ENCODE measurements around the gene KRT72.
A peak's percentile ranks its signal among the peaks of the same experiment; 100 is the strongest.

Gene KRT72

GRCh38 chr12:52590021-52590420 is 11.2 kb downstream of the KRT72 start:
- no peaks in the 10 kb centered on the region for H3K4me1 ChIP-seq
- no peaks in the 10 kb centered on the region for H3K9me3 ChIP-seq
- peaks cover 0 to 41% of the 10 kb centered on the region in 2 donors for H3K27me3 ChIP-seq
- no peak overlapping the region for H3K4me3 ChIP-seq
- intact Hi-C loops (cut with DNase I; ENCODE audit: low total_unique reads) = loop anchor here (10.0 kb wide), 1 partner anchor 375 kb away; no protein-coding TSS in a partner anchor
- H3K36me3 ChIP-seq = no peaks in the 10 kb centered on the region
- no peak overlapping the region for H3K27ac ChIP-seq
- peak; percentile 2 to 21 for DNase-seq
- TF ChIP-seq, protein P1, sequence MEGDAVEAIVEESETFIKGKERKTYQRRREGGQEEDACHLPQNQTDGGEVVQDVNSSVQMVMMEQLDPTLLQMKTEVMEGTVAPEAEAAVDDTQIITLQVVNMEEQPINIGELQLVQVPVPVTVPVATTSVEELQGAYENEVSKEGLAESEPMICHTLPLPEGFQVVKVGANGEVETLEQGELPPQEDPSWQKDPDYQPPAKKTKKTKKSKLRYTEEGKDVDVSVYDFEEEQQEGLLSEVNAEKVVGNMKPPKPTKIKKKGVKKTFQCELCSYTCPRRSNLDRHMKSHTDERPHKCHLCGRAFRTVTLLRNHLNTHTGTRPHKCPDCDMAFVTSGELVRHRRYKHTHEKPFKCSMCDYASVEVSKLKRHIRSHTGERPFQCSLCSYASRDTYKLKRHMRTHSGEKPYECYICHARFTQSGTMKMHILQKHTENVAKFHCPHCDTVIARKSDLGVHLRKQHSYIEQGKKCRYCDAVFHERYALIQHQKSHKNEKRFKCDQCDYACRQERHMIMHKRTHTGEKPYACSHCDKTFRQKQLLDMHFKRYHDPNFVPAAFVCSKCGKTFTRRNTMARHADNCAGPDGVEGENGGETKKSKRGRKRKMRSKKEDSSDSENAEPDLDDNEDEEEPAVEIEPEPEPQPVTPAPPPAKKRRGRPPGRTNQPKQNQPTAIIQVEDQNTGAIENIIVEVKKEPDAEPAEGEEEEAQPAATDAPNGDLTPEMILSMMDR (IDR thresholded peaks at IDR 0.05) = no peak

DNA sequence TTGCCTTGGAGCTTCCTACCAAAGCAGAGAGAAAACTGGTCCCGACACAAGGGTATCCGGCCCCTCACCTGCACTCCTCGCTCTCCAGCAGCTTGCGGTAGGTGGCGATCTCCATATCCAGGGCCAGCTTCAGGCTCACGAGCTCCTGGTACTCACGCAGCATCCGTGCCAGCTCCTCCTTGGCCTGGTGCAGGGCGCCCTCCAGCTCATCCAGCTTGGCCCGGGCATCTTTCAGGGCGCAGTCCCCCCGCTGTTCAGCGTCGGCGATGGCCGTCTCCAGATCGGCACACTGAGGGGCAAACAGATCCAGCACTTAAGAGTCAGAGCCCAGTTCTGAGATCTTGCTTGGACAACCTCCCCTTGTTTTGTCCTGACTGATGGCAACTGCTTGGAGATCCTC is 13.7 kb downstream of the KRT72 start:
- intact Hi-C loops (cut with DNase I; ENCODE audit: low total_unique reads) = loop anchor here (10.0 kb wide), 2 partner anchors 203 to 443 kb away; partner anchors contain the start of gene KRT84
- H3K36me3 ChIP-seq = no peaks in the 10 kb centered on the region

GRCh38 chr12:52585946-52586345 is 15.3 kb downstream of the KRT72 start:
- Histone ChIP-seq H3K36me3 (no peaks in the 10 kb centered on the region), H3K4me1 (no peaks in the 10 kb centered on the region), H3K27me3 (peaks cover 0 to 24% of the 10 kb centered on the region in 2 donors), H3K4me3 (no peak overlapping the region), H3K9me3 (no peaks in the 10 kb centered on the region), H3K27ac (no peak overlapping the region)
- TF ChIP-seq, protein P1 (IDR thresholded peaks at IDR 0.05) = no peak
- DNase-seq = peak; percentile 11 to 14
- intact Hi-C loops (cut with DNase I; ENCODE audit: low total_unique reads) = loop anchor here (10.0 kb wide), 2 partner anchors 201 to 441 kb away; partner anchors contain the start of gene KRT84

More for the DNA sequence above, 13.7 kb downstream of the KRT72 start:
- H3K4me1 ChIP-seq = no peaks in the 10 kb centered on the region
- H3K27me3 ChIP-seq = peaks cover 0 to 34% of the 10 kb centered on the region in 2 donors
- peak; percentile 3 to 40 for DNase-seq
- TF ChIP-seq, protein P1 (IDR thresholded peaks at IDR 0.05) = no peak
- H3K27ac ChIP-seq = no peak overlapping the region
- no peaks in the 10 kb centered on the region for H3K9me3 ChIP-seq
- H3K4me3 ChIP-seq = no peak overlapping the region

- peaks cover 0 to 19% of the 10 kb centered on the region in 2 donors for H3K27me3 ChIP-seq
- H3K36me3 ChIP-seq = no peaks in the 10 kb centered on the region
- no peaks in the 10 kb centered on the region for H3K4me1 ChIP-seq
- H3K9me3 ChIP-seq = no peaks in the 10 kb centered on the region
- intact Hi-C loops (cut with DNase I; ENCODE audit: low total_unique reads) = loop anchor here (10.0 kb wide), 2 partner anchors 200 to 440 kb away; partner anchors contain the start of gene KRT84
- H3K4me3 ChIP-seq = no peak overlapping the region
- peak; percentile 5 to 23 for DNase-seq
- H3K27ac ChIP-seq = no peak overlapping the region
- TF ChIP-seq, protein P1 (IDR thresholded peaks at IDR 0.05) = no peak
These were observed 16.2 kb downstream of the KRT72 start for GRCh38 chr12:52585066-52585465.

GRCh38 chr12:52584156-52584682 is 17.0 kb downstream of the KRT72 start:
- Histone ChIP-seq H3K4me1 (no peaks in the 10 kb centered on the region), H3K27ac (no peak overlapping the region), H3K27me3 (peaks cover 0 to 17% of the 10 kb centered on the region in 2 donors), H3K36me3 (no peaks in the 10 kb centered on the region), H3K4me3 (no peak overlapping the region), H3K9me3 (no peaks in the 10 kb centered on the region)
- peak; percentile 3 to 38 for DNase-seq
- TF ChIP-seq, protein P1 (IDR thresholded peaks at IDR 0.05) = no peak
- intact Hi-C loops (cut with DNase I; ENCODE audit: low total_unique reads) = loop anchor here (10.0 kb wide), 2 partner anchors 199 to 439 kb away; partner anchors contain the start of gene KRT84

Measured in tibial artery (tissue), 4 donors.